GM18519 (cell line): Measurements from ENCODE around the gene FOXRED2.
"Not testable (repeated sequence)": the region's sequence is repeated elsewhere in the genome, so short reads cannot be mapped to it uniquely, and the experiment has no call there.

Experiments used
- ATAC-seq: cut with Tn5 transposase; IDR thresholded peaks from one replicate; pipeline ENCODE4 v1.9.1; 2021; ENCODE audit warnings: mild to moderate bottlenecking, moderate library complexity; ENCODE audit not compliant: unreplicated experiment, low FRiP score

The FOXRED2 gene

DNA sequence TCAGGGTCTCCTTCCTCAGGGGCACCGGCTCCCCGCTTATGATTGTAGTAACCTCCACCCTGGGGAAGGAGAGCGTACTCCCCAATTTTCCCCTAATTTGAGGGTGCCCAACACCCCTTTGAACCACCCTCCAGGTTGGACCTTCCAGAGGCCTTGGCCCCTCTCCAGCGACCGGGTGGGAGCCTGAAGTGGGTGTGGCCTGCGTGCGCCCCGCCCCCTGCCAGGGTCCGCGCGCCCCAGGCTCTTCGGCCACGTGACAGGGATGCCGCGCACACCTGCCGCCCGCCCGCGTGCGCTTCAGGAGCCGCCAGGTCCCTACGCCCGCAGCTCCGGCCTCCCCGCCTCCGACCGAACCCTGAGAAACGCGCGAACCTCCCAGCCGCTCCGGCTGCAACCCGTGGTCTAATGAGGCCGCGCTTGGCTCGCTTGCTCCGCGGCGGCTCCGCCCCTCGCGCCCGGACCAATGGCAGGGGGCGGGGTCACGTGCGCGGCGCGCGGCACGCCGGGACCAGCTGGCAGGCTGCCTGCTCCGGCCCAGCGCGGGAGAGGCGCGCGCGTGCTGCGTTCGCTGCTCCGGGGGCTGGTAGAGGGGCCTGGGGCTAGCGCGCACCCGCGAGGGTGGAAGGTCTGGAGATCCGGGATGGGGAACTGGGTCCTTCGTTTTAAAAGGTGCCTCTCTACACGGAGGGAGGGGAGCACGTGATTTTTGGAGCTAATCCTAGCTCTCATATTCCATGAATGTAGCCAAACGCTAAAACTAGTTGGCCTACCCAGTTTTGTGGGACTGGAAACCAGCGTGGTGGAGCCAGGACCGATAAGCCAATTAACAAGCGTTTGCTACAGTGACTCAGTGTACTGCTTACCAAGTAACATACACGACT, at the start of gene FOXRED2:
Gene FOXRED2 (minus strand): TSS at position 404 of the 881 bp plus-strand sequence. CDS start 618 bp downstream, outside the sequence.
- peak; percentile 75 for ATAC-seq

DNA sequence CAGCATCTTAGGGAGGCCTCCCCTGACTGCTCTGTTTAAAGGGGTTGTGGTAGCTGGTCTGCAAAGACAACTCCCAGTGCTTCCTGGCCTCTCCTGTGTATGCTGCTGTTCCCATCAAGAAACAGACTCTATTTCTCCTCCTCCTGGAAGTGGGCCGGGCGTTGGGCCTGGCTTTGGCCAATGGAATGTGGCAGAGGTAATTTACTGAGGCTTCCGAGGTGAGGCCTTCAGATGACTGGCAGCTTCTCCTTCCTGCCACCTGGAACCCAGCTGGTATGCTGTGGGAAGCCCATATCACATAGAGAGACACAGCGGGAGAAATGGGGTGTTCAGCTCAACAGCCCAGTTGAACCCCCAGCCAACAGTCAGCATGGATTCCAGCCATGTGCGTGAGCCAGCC, 47.3 kb upstream of the FOXRED2 start:
- ATAC-seq = no peak

DNA sequence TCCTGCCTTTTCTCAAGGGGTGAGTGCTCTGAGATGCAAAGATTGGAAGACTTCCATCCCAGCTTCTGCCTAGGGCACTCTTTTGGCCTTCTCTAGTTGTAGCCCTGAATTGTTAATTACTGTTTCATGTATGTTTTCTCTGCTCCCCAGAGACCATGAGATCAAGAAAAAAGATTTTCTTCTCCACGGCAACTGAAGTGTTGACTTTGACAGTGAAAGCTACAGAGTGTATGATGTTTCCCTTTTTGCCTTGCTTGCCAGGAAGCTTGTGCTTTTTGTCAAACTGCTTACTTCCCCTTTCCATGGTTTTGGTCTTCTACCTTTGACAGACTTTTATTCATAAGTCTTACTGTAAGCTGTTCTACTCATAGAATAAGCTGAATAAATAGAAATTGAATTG, 45.4 kb upstream of the FOXRED2 start:
- no peak for ATAC-seq

DNA sequence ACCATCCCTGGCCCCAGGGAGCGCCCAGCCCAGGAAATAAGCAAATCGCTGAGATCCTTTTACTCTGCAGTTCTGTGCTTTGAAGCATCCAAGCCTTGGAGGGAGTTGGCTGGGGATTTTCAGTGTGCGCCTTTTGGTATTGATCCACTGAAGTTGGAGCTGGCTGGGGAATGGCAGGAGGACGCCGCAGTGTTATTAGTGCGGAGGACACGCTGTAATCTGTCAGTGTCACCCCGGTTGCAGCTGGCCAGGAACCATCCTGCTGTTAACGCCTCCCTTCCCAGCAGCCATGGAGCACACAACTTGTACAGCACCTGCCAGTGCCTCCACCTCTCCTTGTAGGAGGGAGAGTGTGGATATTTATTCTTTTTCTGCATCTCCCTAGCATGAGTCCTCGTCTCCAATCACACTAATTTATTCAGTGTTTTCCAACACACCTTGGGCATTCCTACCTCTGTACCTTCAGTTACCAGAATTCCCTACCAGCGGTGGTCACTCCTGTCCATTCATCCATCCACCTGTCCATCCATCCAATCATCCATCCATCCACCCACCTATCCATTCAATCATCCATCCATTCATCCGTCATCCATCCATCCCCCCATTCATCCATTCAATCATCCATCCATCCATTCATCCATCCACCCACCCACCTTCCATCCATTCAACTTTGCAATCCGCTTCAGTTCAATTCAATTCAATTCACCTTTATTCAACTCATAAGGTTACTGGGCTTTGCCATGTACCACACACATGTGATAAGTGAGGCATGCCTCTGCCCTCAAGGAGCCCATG, 44.1 kb upstream of the FOXRED2 start:
- no peak for ATAC-seq

DNA sequence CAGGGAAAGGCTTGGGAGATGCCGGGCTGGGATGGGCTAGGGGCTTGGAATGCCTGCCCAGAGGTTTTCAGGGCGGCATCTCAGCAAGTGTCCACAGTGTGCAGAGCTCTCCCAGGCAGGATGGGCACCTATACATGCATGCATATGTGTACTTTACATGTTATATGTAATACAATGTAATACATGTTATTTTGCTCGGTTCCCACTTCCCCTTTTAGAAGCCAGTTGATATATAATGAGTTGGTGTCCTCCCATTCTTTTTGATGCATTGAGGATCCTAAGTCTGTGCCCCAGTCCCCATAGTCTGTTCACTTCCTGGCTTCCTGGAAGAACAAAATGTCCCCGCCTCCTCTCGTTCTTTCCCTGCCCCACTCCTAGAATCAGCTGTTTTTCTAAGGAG, 42.2 kb upstream of the FOXRED2 start:
- no peak for ATAC-seq

DNA sequence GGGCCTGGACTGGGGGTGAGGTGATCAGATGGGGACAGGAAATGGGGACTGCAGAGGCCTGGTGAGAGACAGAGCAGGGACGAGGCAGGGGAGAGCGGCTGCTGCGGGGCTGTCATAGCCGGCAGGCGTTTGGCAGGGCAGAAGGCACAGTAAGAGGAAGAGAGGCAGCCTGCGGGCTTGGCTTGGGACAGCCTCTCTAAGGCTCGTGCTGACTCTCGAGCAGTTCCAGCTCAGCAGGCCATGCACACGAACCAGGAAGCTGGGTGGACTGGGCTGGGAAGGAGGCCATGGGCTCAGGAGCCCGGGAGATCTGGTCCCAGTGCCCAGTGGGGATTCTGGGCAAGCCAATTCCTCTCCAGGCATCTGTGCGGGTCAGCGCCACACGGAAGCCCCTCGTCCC, 41.8 kb upstream of the FOXRED2 start:
- ATAC-seq = no peak

DNA sequence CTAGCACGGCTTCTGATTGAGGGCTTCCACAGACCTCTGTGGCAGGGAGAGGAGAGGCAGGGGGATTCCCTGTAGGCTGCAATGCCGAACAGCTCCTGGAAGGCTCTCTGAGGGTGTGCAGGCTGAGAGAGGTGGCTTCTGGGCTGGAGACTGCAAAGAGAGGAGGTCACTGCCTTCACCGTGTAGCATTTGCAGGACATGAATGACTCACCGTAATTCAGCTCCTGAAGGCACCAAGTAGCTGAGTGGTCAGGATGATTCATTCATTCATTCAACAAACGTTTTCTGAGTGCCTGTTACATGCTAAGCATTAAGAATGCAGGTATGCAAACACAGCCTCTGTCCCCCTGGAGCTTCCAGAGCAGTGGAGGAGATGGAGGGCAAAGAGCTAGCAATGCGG, 40.1 kb upstream of the FOXRED2 start:
- no peak for ATAC-seq

DNA sequence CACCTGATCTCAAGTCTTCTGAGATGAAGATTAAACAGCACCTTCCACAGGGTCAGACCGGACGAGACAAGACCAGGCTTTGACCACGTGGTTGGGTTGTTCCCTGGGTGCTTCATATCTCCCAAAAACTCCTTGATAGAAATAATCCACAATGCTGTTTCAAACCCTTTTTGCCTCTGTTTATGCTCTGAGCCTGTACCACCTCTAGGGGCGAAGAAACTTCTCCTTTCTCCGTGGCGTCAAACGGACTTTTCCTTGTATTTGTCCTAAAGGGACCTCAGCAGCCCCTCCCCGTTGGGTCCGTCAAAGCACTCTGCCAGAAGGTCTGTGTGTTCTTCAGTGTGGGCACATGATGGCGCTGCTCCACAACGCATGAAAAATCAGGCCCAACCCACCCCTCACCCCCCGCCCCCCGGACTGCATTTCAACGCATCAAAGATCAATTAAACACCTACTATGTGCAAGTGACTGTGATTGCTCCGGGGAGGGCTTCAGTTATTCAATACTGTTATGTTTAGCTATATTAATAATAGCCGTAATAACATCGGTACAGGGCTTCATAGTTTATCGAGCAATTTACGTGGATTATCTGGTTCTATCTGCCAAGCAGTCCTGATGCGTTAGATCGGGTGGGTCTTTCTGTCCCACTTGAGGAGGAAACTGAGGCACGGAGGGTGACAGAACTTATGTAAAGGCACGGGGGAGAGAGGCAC, 39.4 kb upstream of the FOXRED2 start:
- ATAC-seq = no peak

DNA sequence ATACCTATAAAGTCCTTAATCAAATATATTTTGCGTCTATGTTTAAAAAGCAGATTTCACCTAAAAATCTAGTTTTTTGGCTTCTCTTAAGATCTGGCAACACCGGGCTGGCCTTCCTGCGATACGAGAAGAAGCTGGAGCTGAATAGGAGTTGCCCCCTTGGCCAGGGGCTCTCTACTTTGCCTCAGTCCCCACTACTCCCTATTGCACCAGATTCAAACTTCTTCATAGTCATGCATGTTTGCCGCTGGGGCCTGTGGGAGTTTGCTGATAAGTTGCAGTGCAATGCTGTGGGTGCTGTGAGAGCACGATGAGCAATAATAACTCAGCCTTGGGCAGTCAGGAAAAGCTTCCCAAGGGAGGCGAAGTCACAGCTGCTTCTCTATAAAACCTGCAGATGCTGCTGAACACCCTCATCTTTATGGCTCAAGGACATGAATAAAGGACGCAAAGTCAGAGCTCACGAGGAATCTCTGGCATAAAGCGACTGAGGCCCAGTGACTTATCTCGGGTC, 37.3 kb upstream of the FOXRED2 start:
- ATAC-seq = no peak

DNA sequence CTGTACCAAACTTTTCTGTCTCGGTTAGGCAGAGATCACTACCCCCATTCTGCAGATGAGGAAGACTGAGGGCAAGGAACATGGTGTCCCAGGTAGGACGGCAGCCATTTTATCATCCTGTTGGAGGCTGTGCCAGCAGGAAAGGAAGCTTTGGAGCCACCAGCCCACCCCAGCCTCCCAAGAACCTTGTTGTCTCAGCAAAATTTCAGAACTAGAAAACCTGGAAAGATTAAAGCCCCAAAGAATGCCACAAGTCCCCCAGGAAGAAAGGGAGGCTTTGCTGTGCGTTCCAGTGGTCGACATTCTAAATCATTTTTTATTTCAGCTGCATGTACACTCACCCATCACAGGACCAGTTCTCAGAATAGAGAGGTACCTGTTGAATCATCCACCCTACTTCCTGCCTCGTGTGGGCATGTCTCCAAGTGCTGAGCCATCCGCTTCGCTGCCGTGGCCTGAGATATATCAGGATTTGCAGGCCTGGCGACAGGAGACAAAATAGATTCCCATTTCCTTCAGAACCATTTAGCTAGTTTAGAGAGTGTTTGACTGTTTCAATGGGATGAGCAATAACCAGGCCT, 35.1 kb upstream of the FOXRED2 start:
- no peak for ATAC-seq

DNA sequence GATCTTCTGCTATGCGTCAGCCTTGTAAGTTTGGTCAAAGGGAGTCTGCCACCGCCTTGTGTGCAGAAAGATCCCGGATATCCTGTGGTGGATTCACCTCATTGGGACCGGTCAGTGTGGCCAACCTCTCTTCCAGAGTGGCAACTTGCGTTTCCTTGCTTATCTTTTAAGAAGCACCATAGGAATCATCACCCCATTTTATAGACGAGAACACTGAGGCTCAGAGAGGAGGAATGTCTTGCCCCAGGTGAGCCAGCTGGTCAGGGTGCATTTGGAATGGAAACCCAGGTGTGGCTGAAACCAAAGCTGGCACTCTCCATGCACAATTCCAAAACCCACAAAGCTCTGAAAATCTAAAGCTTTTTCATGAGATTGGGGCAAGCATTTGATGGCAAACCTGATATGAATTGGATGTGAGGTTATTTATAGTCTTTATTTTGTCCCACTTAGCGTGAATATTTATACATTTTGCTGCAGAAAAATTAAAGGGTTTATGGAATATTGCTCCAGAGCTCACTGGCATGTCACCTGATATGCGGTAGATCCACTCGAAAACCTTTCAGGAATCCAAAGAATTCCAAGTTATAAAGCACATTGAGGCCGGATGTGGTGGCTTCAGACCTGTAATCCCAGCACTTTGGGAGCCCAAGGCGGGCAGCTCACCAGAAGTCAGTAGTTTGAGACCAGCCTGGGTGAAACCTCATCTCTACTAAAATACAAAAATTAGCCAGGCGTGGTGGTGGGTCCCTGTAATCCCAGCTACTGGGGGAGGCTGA, 34.2 kb upstream of the FOXRED2 start:
- no peak for ATAC-seq

DNA sequence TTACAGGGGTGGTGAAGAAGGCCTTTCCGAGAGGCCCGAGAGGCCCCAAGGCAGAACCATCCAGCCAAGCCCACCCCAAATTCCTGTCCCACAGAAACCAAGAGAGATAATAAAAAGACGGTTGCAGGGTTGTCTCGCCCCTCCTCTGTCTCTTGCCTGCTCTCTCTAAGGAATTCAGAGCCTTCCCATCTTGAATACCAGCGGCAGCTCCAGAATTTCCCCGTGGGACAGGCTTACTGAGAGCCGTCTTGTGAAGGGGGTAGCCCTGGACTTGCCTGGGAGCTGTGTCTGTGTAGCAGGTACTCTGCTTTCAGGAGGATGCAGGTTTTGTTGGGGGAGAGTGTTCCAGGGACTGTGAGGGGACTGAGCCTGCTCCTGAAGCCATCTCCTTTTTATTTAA, 31.7 kb upstream of the FOXRED2 start:
- no peak for ATAC-seq

DNA sequence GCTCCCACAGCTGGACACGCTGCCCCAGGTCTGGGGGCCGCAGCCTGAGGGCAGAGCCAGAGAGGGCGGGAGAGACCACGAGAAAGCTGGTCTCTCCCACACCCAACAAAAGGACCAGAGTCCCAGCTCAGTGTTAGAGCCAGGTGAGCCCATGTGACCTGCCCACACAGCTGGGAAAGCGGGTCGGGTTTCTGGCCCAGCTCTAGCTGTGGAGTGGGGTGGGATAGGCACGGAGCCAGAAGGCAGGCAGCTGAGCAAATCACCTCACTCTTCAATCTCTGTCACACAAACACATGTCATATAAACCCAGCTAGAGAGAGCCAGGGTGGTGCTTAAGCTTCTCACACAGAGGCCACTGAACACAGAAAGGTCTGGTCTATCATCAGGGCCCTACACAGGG, 29.9 kb upstream of the FOXRED2 start:
- ATAC-seq = no peak

DNA sequence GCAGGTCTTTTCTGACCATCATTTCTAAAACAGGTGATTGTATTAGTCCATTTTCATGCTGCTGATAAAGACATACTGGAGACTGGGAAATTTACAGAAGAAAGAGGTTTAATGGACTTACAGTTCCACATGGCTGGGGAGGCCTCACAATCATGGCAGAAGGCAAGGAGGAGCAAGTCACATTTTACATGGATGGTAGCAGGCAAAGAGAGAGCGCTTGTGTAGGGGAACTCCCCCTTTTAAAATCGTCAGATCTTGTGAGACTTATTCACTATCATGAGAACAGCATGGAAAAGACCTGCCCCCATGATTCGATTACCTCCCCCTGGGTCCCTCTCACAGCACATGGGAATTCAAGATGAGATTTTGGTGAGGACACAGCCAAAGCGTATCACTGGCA, 26.5 kb upstream of the FOXRED2 start:
- ATAC-seq = not testable (repeated sequence)

DNA sequence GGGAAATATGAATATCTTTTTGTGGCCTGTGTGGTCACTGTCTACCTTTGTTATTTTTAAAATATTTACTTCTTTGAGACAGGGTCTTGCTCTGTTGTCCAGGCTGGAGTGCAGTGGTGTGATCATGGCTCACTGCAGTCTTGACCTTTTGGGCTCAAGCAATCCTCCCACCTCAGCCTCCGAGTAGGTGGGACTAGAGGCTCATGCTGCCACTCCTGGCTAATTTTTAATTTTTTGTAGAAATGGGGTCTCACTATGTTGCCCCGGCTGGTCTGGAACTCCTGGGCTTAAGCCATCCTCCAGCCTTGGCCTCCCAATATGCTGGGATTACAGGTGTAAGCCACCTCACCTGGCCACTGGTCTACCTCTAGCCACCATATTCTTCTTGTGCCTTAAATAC, 25.6 kb upstream of the FOXRED2 start:
- no peak for ATAC-seq

DNA sequence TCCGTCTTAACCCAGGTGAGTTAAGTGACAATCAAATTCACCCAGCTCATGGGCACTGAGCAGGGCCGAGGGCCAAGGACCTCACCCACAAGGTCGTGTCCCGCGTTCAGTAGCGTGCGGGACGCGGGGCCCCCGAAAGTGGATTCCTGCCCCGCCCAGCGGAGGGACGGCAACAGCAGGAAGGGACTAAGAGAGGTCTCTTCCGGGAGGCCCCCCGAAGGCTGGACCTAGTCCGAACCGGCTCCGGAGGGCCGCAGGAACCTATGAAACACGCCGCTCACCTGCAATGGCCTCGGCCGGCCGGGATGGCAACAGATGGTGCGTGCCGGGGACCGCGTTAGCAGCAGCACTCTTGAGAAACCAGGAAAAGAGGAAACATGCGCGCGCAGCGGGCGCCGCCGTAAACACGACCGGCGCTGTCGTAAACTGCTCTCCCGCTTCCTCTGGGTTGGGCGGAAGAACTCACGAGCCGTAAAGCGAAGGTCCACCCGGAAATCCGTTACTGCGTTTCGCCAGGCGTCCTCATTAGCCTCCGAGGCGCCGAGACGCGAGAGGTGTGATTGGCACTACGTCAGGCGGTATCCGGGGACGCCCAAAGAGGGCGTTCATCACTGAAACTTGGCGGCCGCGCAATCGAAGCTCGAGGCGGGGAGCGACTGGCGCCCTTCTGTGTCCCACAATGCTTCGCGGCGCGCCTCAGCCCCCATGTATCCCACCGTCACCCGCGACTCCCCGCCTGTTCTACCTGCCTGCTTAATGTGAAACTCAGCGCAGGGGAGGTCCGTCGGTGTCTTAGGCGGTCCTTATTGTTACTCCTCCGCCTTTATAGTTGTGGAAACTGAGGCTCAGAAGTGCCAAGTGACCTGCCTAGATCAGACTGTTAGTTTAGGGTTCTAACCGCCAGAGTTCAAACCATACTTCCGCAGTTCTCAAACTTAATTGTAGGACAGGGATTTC, 22.2 kb upstream of the FOXRED2 start, which contains the start of gene EIF3D:
Gene EIF3D (minus strand): TSS at position 372 of the 957 bp plus-strand sequence. CDS start 3,045 bp downstream, outside the sequence.
- ATAC-seq = peak; percentile 87

DNA sequence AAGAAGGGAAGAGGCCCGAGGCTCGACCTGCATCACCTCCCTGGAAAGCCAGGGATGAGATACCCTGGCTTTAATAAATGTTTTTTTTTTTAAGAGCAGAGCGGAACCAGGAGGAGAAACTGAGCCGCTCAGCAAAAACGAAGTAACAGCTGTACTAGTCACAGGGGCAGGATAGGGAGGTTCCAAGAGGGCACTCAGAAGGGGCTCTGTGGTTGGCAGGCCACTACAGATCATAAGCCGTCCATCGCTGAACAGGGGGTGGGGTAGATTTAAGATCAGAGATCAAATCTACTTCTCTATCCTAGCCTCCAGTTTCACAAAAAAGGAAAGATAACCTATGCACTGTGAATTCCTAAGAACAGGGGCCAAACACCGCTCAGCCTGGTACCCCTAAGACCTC, 21.5 kb upstream of the FOXRED2 start:
- no peak for ATAC-seq

DNA sequence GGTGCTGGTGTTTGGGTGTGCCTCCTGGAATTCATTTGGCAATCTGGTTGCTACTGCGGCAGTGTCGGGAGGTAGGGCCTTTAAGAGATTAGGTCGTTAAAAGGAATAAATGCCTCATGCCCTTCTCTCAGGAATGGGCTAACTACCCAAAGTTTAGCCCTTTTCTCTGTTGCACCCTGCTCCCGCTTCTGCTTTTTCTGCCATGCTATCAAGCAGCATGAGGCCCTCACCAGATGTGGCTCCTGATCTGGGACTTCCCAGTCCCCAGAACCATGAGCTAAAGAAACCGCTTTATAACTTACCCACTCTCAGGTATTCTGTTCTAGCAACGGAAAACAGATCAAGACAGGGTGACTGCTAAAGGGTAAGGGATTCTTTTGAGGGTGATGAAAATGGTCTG, 15.8 kb upstream of the FOXRED2 start:
- ATAC-seq = no peak
